Mesendoderm (in vitro differentiated cells): ENCODE measurements around the gene LYZL1.
A peak's percentile ranks its signal among the peaks of the same experiment; 100 is the strongest.
"Not testable (repeated sequence)": the region's sequence is repeated elsewhere in the genome, so short reads cannot be mapped to it uniquely, and the experiment has no call there.

ENCODE experiments used
- DNase-seq: peaks from one replicate; pipeline ENCODE4 v3.0.0; 2013
- H2AK5ac ChIP-seq: 2 replicates; pipeline ENCODE4 v1.6.1; 2013; ENCODE audit warnings: low read length, inconsistent platforms
- H2BK120ac ChIP-seq: 2 replicates; pipeline ENCODE4 v1.6.1; 2013; ENCODE audit warnings: low read depth, mild to moderate bottlenecking, low read length, moderate library complexity, mixed read lengths
- H2BK15ac ChIP-seq: replicated peaks from 2 replicates; pipeline ENCODE4 v1.6.1; 2013; ENCODE audit warnings: low read depth, mild to moderate bottlenecking, moderate library complexity
- H2BK5ac ChIP-seq: 2 replicates; pipeline ENCODE4 v1.6.1; 2013; ENCODE audit warnings: low read length, inconsistent platforms
- H3K18ac ChIP-seq: 2 replicates; pipeline ENCODE4 v1.6.1; 2013; ENCODE audit warnings: mild to moderate bottlenecking, low read length, mixed read lengths
- H3K23ac ChIP-seq: one replicate; pipeline ENCODE4 v1.6.1; 2013; ENCODE audit warnings: low read length
- H3K27ac ChIP-seq: 2 replicates; pipeline ENCODE4 v1.5.1; 2013; ENCODE audit warnings: low read depth, mild to moderate bottlenecking, inconsistent platforms, low read length, moderate library complexity
- H3K27me3 ChIP-seq: 2 replicates; pipeline ENCODE4 v1.6.1; 2013; ENCODE audit warnings: low read length, control low read depth, mild to moderate bottlenecking, inconsistent platforms; ENCODE audit not compliant: insufficient read depth, poor library complexity
- H3K36me3 ChIP-seq: 2 replicates; pipeline ENCODE4 v1.6.1; 2013; ENCODE audit warnings: low read length, inconsistent platforms; ENCODE audit not compliant: control insufficient read depth, insufficient read depth
- H3K4ac ChIP-seq: one replicate; pipeline ENCODE4 v1.6.1; 2013; ENCODE audit warnings: low read depth, mild to moderate bottlenecking, low read length, moderate library complexity
- H3K4me1 ChIP-seq: 2 replicates; pipeline ENCODE4 v1.6.1; 2013; ENCODE audit warnings: low read depth, low read length, inconsistent platforms; ENCODE audit not compliant: control insufficient read depth
- H3K4me2 ChIP-seq: 2 replicates; pipeline ENCODE4 v1.6.1; 2013; ENCODE audit warnings: low read length
- H3K4me3 ChIP-seq: 2 replicates; pipeline ENCODE4 v1.5.1; 2013; ENCODE audit warnings: mild to moderate bottlenecking, low read length
- H3K56ac ChIP-seq: one replicate; pipeline ENCODE4 v1.6.1; 2013; ENCODE audit warnings: low read length
- H3K79me1 ChIP-seq: 2 replicates; pipeline ENCODE4 v1.6.1; 2013; ENCODE audit warnings: low read length, inconsistent platforms
- H3K79me2 ChIP-seq: 2 replicates; pipeline ENCODE4 v1.6.1; 2013; ENCODE audit warnings: mild to moderate bottlenecking, low read length; ENCODE audit not compliant: control insufficient read depth, insufficient read depth
- H3K9ac ChIP-seq: 2 replicates; pipeline ENCODE4 v1.6.1; 2013; ENCODE audit warnings: low read length, inconsistent platforms
- H4K5ac ChIP-seq: one replicate; pipeline ENCODE4 v1.6.1; 2013; ENCODE audit warnings: low read length
- H4K8ac ChIP-seq: one replicate; pipeline ENCODE4 v1.6.1; 2013; ENCODE audit warnings: low read depth, mild to moderate bottlenecking, control low read depth, low read length, moderate library complexity
- WGBS: extraction: QIAGEN DNeasy Blood & Tissue Kit; methylation state at CpG from one replicate; pipeline ENCODE4 v1.1.7; 2013; ENCODE audit warnings: low lambda C conversion rate, missing lambda C conversion rate; ENCODE audit not compliant: insufficient coverage; ENCODE audit errors: extremely low coverage; 5-methylcytosine and 5-hydroxymethylcytosine counted together

LYZL1 gene

DNA sequence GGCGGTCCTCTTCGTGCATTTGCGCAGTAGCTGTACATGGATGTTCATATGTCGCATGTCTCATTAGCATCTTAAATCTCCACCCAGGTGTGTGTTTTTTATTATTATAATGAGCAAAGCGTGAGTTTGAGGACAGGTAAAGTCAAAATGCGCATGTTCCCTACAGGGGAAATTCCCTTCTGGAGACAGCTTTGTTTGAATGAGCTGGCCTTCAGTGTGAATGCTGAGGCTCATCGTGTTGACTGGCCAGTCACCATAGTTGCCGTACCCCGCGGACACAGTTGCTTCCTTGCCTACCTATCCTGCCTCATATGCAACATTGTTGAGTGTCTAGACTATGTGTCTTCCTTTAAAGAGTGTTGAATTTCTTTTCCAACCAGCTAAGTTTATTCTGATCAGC is 13.6 kb downstream of the LYZL1 start:
- Histone ChIP-seq H3K4me1 (no peaks in the 10 kb centered on the region), H2BK15ac (no peak overlapping the region), H3K23ac (no peak overlapping the region), H3K4me2 (no peak overlapping the region), H3K18ac (no peak overlapping the region), H3K36me3 (no peaks in the 10 kb centered on the region), H3K79me1 (no peaks in the 10 kb centered on the region), H3K56ac (no peak overlapping the region), H2BK120ac (no peak overlapping the region), H4K5ac (no peak overlapping the region), H2AK5ac (no peak overlapping the region), H2BK5ac (no peak overlapping the region), H4K8ac (no peak overlapping the region), H3K9ac (no peak overlapping the region), H3K27me3 (no peaks in the 10 kb centered on the region), H3K4ac (peak overlapping the region; percentile 2), H3K79me2 (no peaks in the 10 kb centered on the region), H3K27ac (no peak overlapping the region), H3K4me3 (no peak overlapping the region)
- no CpG with 5 or more reads among the region's 10 CpGs for WGBS
- no peak for DNase-seq

DNA sequence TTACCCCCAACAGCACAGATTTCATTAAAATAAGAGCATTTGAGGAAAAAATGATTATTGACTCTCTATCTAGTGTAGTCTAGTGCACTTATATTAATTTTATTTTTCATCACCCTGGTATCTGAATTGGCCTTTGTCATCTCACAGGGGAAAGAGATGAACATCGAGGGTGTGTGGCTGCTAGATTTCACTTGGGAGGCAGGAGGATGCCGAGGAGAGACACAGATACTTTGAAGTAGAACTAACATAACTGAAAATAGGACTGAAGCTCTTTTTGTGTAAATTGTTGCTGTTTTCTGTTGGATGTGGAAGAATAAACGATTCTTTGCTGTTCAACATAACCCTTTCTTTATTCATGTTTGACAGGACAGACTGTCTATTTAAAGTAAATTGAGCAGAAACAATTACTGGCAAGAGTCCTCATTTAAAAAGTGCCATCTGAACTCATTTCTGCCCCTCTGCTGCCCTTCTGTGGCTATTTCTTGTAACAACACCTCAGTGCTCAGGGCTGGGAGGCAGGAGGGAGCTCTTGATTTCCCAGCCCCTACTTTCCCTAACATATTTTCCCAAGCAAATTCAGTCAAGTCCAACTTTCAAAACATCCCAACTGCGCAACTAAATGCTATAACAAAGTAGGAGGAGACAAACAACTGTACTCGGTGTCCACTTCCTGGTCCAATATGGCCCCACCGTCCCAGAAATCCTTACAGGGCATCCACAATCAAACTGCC is 15.6 kb downstream of the LYZL1 start:
- Histone ChIP-seq H3K4ac (no peak overlapping the region), H3K18ac (no peak overlapping the region), H3K9ac (no peak overlapping the region), H3K27me3 (no peaks in the 10 kb centered on the region), H2AK5ac (no peak overlapping the region), H3K36me3 (no peaks in the 10 kb centered on the region), H4K8ac (no peak overlapping the region), H3K56ac (peak overlapping the region; percentile 19), H4K5ac (no peak overlapping the region), H3K4me3 (no peak overlapping the region), H2BK120ac (no peak overlapping the region), H3K27ac (no peak overlapping the region), H3K23ac (no peak overlapping the region), H2BK15ac (no peak overlapping the region), H3K79me2 (no peaks in the 10 kb centered on the region), H3K4me2 (no peak overlapping the region), H3K4me1 (no peaks in the 10 kb centered on the region), H2BK5ac (no peak overlapping the region), H3K79me1 (no peaks in the 10 kb centered on the region)
- peak; percentile 84 for DNase-seq
- WGBS = no CpG with 5 or more reads among the region's 6 CpGs

DNA sequence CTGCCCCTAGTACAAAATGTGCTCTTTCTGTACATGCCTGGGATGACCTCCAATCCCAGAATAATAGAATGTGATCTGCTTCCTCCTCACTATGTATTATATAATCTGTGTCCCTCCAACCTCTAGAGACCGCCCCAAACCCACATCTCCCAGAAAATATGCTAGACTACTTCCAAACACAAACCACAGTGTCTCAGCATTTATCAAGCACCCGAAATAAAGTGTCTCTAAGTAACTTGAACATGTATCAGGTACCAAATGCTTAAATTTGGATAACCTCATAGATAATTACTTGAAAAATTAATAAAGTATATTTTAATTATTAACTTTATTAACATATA is 16.1 kb downstream of the LYZL1 start:
- Histone ChIP-seq H3K4me1 (no peaks in the 10 kb centered on the region), H3K9ac (no peak overlapping the region), H3K79me1 (no peaks in the 10 kb centered on the region), H3K36me3 (no peaks in the 10 kb centered on the region), H2BK5ac (no peak overlapping the region), H3K27ac (no peak overlapping the region), H3K4ac (no peak overlapping the region), H3K4me2 (no peak overlapping the region), H4K8ac (no peak overlapping the region), H3K23ac (no peak overlapping the region), H2AK5ac (no peak overlapping the region), H3K4me3 (no peak overlapping the region), H3K18ac (no peak overlapping the region), H4K5ac (no peak overlapping the region), H3K56ac (peak overlapping the region; percentile 19), H3K79me2 (no peaks in the 10 kb centered on the region), H3K27me3 (no peaks in the 10 kb centered on the region), H2BK15ac (no peak overlapping the region), H2BK120ac (no peak overlapping the region)
- WGBS = no CpG with 5 or more reads among the region's 2 CpGs
- no peak for DNase-seq

DNA sequence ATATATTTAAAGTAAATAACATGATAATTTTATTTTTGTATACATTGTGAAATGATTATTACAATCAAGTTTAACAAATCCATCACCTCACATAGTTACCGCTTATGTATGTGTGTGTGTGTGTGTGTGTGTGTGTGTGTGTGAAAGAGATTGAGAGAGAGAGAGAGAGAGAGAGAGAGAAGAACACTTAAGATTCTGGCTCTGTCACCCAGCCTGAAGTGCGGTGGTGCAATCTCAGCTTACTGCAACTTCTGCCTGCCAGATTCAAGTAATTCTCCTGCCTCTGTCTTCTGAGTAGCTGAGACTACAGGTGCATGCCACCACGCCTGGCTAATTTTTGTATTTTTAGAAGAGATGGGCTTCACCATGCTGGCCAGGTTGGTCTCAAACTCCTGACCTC is 17.8 kb downstream of the LYZL1 start:
- Histone ChIP-seq H3K9ac (no peak overlapping the region), H2BK15ac (no peak overlapping the region), H4K5ac (no peak overlapping the region), H3K79me1 (no peaks in the 10 kb centered on the region), H3K4me3 (no peak overlapping the region), H3K79me2 (no peaks in the 10 kb centered on the region), H3K4ac (no peak overlapping the region), H3K23ac (no peak overlapping the region), H2BK120ac (no peak overlapping the region), H3K4me2 (no peak overlapping the region), H2BK5ac (no peak overlapping the region), H3K36me3 (no peaks in the 10 kb centered on the region), H2AK5ac (no peak overlapping the region), H3K18ac (no peak overlapping the region), H3K27me3 (no peaks in the 10 kb centered on the region), H3K56ac (no peak overlapping the region), H3K27ac (no peak overlapping the region), H3K4me1 (no peaks in the 10 kb centered on the region), H4K8ac (no peak overlapping the region)
- no peak for DNase-seq
- no CpG with 5 or more reads among the region's 3 CpGs for WGBS

DNA sequence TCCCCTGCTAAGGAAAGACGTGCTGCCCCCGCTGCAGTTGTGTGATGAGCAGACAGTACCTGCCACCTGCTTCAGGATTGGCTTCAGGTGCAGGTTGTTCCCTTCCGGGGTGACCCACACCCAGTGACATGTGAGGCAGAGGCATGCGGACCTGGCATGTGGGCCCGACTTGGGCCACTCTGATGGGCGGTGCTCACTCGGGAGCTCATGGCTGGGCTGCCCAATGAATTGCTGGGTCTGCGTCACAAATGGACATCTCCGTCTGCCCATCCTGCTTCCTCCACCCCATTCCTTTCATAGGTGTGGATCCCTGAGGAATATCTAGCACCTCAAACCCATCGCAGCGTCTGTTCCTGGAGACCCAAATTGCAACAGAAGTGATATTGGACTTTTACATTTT is 19.3 kb downstream of the LYZL1 start:
- H3K4ac ChIP-seq, H3K23ac ChIP-seq, H2BK5ac ChIP-seq, H3K4me2 ChIP-seq, H3K56ac ChIP-seq, H3K79me2 ChIP-seq, H2BK15ac ChIP-seq, H3K4me3 ChIP-seq, H3K27ac ChIP-seq, H4K5ac ChIP-seq, H4K8ac ChIP-seq, H3K79me1 ChIP-seq, H2AK5ac ChIP-seq, H3K36me3 ChIP-seq, H3K27me3 ChIP-seq, H3K9ac ChIP-seq, H2BK120ac ChIP-seq, DNase-seq, H3K4me1 ChIP-seq, H3K18ac ChIP-seq: not testable (repeated sequence)
- whole genome bisulfite sequencing = no CpG with 5 or more reads among the region's 11 CpGs

DNA sequence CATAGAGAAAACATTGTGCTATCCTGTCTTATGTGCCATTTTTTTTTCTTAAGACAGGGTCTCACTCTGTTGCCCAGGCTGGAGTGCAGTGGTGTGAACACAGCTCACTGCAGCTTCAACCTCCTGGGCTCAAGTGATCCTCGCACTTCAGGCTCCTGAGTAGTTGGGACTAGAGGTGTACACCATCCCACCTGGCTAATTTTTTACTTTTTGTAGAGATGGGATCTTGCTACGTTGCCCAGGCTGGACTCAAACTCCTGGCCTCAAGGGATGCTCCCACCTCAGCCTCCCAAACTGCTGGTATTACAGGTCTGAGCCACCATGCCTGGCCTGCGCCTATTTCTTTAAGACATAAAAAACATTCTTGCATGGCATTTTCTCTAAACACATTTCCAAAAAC is 20.6 kb downstream of the LYZL1 start:
- no peak overlapping the region for H3K18ac ChIP-seq
- H3K36me3 ChIP-seq = no peaks in the 10 kb centered on the region
- no peaks in the 10 kb centered on the region for H3K27me3 ChIP-seq
- no peak overlapping the region for H3K4ac ChIP-seq
- H2BK120ac ChIP-seq = no peak overlapping the region
- no peaks in the 10 kb centered on the region for H3K79me1 ChIP-seq
- DNase-seq = no peak
- H3K9ac ChIP-seq = no peak overlapping the region
- no peak overlapping the region for H2AK5ac ChIP-seq
- no peak overlapping the region for H3K23ac ChIP-seq
- no peaks in the 10 kb centered on the region for H3K4me1 ChIP-seq
- H4K8ac ChIP-seq = no peak overlapping the region
- H2BK15ac ChIP-seq = no peak overlapping the region
- H3K4me2 ChIP-seq = no peak overlapping the region
- H3K79me2 ChIP-seq = no peaks in the 10 kb centered on the region
- no peak overlapping the region for H4K5ac ChIP-seq
- H2BK5ac ChIP-seq = no peak overlapping the region
- H3K56ac ChIP-seq = no peak overlapping the region
- H3K4me3 ChIP-seq = no peak overlapping the region
- WGBS = no CpG with 5 or more reads among the region's 3 CpGs
- no peak overlapping the region for H3K27ac ChIP-seq
